Mesendoderm (in vitro differentiated cells): ENCODE results near the gene AAR2.

Experiments used
- DNase-seq: peaks from one replicate; pipeline ENCODE4 v3.0.0; 2013
- H2AK5ac ChIP-seq: 2 replicates; pipeline ENCODE4 v1.6.1; 2013; ENCODE audit warnings: low read length, inconsistent platforms
- H2BK120ac ChIP-seq: 2 replicates; pipeline ENCODE4 v1.6.1; 2013; ENCODE audit warnings: low read depth, mild to moderate bottlenecking, low read length, moderate library complexity, mixed read lengths
- H2BK15ac ChIP-seq: replicated peaks from 2 replicates; pipeline ENCODE4 v1.6.1; 2013; ENCODE audit warnings: low read depth, mild to moderate bottlenecking, moderate library complexity
- H2BK5ac ChIP-seq: 2 replicates; pipeline ENCODE4 v1.6.1; 2013; ENCODE audit warnings: low read length, inconsistent platforms
- H3K18ac ChIP-seq: 2 replicates; pipeline ENCODE4 v1.6.1; 2013; ENCODE audit warnings: mild to moderate bottlenecking, low read length, mixed read lengths
- H3K23ac ChIP-seq: one replicate; pipeline ENCODE4 v1.6.1; 2013; ENCODE audit warnings: low read length
- H3K27ac ChIP-seq: 2 replicates; pipeline ENCODE4 v1.5.1; 2013; ENCODE audit warnings: low read depth, mild to moderate bottlenecking, inconsistent platforms, low read length, moderate library complexity
- H3K27me3 ChIP-seq: 2 replicates; pipeline ENCODE4 v1.6.1; 2013; ENCODE audit warnings: low read length, control low read depth, mild to moderate bottlenecking, inconsistent platforms; ENCODE audit not compliant: insufficient read depth, poor library complexity
- H3K36me3 ChIP-seq: 2 replicates; pipeline ENCODE4 v1.6.1; 2013; ENCODE audit warnings: low read length, inconsistent platforms; ENCODE audit not compliant: control insufficient read depth, insufficient read depth
- H3K4ac ChIP-seq: one replicate; pipeline ENCODE4 v1.6.1; 2013; ENCODE audit warnings: low read depth, mild to moderate bottlenecking, low read length, moderate library complexity
- H3K4me1 ChIP-seq: 2 replicates; pipeline ENCODE4 v1.6.1; 2013; ENCODE audit warnings: low read depth, low read length, inconsistent platforms; ENCODE audit not compliant: control insufficient read depth
- H3K4me2 ChIP-seq: 2 replicates; pipeline ENCODE4 v1.6.1; 2013; ENCODE audit warnings: low read length
- H3K4me3 ChIP-seq: 2 replicates; pipeline ENCODE4 v1.5.1; 2013; ENCODE audit warnings: mild to moderate bottlenecking, low read length
- H3K56ac ChIP-seq: one replicate; pipeline ENCODE4 v1.6.1; 2013; ENCODE audit warnings: low read length
- H3K79me1 ChIP-seq: 2 replicates; pipeline ENCODE4 v1.6.1; 2013; ENCODE audit warnings: low read length, inconsistent platforms
- H3K79me2 ChIP-seq: 2 replicates; pipeline ENCODE4 v1.6.1; 2013; ENCODE audit warnings: mild to moderate bottlenecking, low read length; ENCODE audit not compliant: control insufficient read depth, insufficient read depth
- H3K9ac ChIP-seq: 2 replicates; pipeline ENCODE4 v1.6.1; 2013; ENCODE audit warnings: low read length, inconsistent platforms
- H4K5ac ChIP-seq: one replicate; pipeline ENCODE4 v1.6.1; 2013; ENCODE audit warnings: low read length
- H4K8ac ChIP-seq: one replicate; pipeline ENCODE4 v1.6.1; 2013; ENCODE audit warnings: low read depth, mild to moderate bottlenecking, control low read depth, low read length, moderate library complexity
- WGBS: extraction: QIAGEN DNeasy Blood & Tissue Kit; methylation state at CpG from one replicate; pipeline ENCODE4 v1.1.7; 2013; ENCODE audit warnings: low lambda C conversion rate, missing lambda C conversion rate; ENCODE audit not compliant: insufficient coverage; ENCODE audit errors: extremely low coverage; 5-methylcytosine and 5-hydroxymethylcytosine counted together

Gene AAR2

DNA sequence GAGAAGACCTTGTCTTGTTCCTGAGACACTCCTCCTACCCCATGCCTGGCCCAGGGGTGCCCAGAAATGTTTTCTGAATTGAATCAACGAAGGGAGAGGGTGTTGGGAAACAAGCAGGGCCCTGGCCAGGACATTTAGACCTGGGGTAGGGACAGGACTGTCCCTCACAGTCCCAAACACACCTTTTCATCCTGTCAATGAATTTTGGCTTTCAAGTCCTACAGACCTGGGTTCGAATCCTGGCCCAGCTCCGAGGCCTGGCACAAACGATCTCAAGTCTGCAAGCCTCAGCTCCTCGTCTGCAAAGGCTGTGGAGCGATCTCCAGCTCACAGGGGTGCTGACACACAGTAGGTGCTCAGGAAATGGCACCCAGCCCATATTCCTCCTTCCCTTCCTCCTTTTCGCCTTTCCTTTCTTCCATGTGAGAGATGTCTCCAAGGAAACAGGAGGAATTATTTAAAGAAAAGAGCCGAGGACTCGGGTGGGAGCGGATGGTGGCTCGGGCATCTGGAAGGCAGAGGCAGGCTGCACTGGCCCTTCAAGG, 62.6 kb downstream of the AAR2 start:
- Histone ChIP-seq H3K4me3 (no peak overlapping the region), H3K27me3 (no peaks in the 10 kb centered on the region), H3K4me1 (no peaks in the 10 kb centered on the region), H2AK5ac (no peak overlapping the region), H3K23ac (no peak overlapping the region), H2BK120ac (no peak overlapping the region), H3K18ac (no peak overlapping the region), H3K4me2 (no peak overlapping the region), H3K79me1 (no peaks in the 10 kb centered on the region), H3K4ac (no peak overlapping the region), H2BK15ac (no peak overlapping the region), H3K27ac (no peak overlapping the region), H3K9ac (no peak overlapping the region), H3K56ac (no peak overlapping the region), H4K5ac (no peak overlapping the region), H2BK5ac (no peak overlapping the region), H4K8ac (no peak overlapping the region), H3K36me3 (no peaks in the 10 kb centered on the region), H3K79me2 (no peaks in the 10 kb centered on the region)
- WGBS, result no CpG with 5 or more reads among the region's 11 CpGs
- DNase-seq, result no peak

DNA sequence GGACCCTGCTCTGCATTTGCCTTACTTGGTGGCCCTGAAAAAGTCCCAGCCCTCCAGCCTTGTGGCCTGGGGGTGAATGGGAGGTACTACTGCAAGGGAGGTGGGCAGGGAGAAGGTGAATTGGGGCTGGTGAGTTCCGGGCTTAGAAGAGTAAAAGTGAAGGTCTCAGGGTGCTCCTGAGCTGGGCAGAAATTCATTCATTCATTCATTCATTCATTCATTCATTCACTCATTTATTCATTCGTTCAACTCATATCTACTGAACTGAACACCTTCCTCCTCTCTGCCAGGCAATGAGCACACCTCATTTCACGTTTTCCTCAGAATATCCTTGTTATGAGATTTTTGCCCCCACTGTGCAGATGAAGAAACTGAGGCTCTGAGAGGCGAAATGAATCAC, 63.2 kb downstream of the AAR2 start:
- H3K27ac ChIP-seq, result no peak overlapping the region
- no peak overlapping the region for H3K4ac ChIP-seq
- H3K79me2 ChIP-seq, result no peaks in the 10 kb centered on the region
- no peak overlapping the region for H2BK15ac ChIP-seq
- no peak overlapping the region for H3K4me3 ChIP-seq
- H2BK120ac ChIP-seq, result no peak overlapping the region
- no peak overlapping the region for H3K4me2 ChIP-seq
- no peaks in the 10 kb centered on the region for H3K27me3 ChIP-seq
- no peaks in the 10 kb centered on the region for H3K4me1 ChIP-seq
- no peak overlapping the region for H2AK5ac ChIP-seq
- no peak overlapping the region for H2BK5ac ChIP-seq
- no peak overlapping the region for H4K8ac ChIP-seq
- no peaks in the 10 kb centered on the region for H3K36me3 ChIP-seq
- no peak overlapping the region for H3K23ac ChIP-seq
- H3K9ac ChIP-seq, result no peak overlapping the region
- DNase-seq, result no peak
- no CpG with 5 or more reads among the region's 4 CpGs for WGBS
- H3K79me1 ChIP-seq, result no peaks in the 10 kb centered on the region
- H3K18ac ChIP-seq, result no peak overlapping the region
- no peak overlapping the region for H4K5ac ChIP-seq
- H3K56ac ChIP-seq, result no peak overlapping the region

DNA sequence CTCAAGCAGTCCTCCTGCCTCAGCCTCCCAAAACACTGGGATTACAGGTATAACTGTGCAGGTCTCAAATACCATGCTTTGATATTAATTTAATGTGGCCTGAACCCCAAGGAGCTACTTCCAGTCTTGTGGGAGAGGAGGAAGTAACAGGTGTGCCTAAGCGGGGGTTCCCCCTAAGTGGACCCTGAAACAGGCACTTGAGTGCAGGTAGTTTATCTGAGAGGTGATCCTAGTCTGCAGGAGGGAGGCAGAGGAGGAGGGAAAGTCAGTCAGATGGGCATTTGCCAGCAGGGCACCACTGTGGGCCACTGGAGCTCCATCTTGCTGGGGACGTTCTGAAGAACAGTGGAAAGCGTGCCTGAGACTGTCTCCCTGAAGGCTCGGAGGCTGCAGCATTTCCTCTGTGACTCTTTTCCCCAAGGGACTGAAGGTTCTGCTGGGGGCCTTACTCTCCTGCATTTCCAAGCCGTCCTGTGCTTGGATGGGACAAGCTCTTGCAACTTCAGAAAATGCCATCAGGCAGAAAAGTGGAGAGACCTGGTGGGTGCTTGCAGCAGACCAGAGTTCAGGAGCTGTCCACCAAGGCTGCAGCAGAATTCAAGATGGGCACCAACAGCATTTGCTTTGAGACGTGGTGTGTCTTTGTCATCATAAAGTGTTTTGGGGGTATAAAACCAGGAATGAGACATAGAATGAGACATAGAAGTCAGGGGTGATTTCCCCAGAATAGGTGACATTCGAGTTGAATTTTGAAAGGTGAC, 65.3 kb downstream of the AAR2 start:
- H3K9ac ChIP-seq, result no peak overlapping the region
- no peaks in the 10 kb centered on the region for H3K79me2 ChIP-seq
- no peak overlapping the region for H3K27ac ChIP-seq
- H3K4ac ChIP-seq, result no peak overlapping the region
- no peak overlapping the region for H3K18ac ChIP-seq
- H3K4me2 ChIP-seq, result no peak overlapping the region
- H3K23ac ChIP-seq, result no peak overlapping the region
- H4K5ac ChIP-seq, result no peak overlapping the region
- no CpG with 5 or more reads among the region's 7 CpGs for WGBS
- peaks cover 2% of the 10 kb centered on the region for H3K27me3 ChIP-seq
- H3K36me3 ChIP-seq, result no peaks in the 10 kb centered on the region
- H3K4me1 ChIP-seq, result no peaks in the 10 kb centered on the region
- no peak for DNase-seq
- H2AK5ac ChIP-seq, result no peak overlapping the region
- no peak overlapping the region for H2BK5ac ChIP-seq
- no peak overlapping the region for H2BK15ac ChIP-seq
- H3K79me1 ChIP-seq, result no peaks in the 10 kb centered on the region
- H2BK120ac ChIP-seq, result no peak overlapping the region
- H3K4me3 ChIP-seq, result no peak overlapping the region
- H4K8ac ChIP-seq, result no peak overlapping the region
- H3K56ac ChIP-seq, result no peak overlapping the region

DNA sequence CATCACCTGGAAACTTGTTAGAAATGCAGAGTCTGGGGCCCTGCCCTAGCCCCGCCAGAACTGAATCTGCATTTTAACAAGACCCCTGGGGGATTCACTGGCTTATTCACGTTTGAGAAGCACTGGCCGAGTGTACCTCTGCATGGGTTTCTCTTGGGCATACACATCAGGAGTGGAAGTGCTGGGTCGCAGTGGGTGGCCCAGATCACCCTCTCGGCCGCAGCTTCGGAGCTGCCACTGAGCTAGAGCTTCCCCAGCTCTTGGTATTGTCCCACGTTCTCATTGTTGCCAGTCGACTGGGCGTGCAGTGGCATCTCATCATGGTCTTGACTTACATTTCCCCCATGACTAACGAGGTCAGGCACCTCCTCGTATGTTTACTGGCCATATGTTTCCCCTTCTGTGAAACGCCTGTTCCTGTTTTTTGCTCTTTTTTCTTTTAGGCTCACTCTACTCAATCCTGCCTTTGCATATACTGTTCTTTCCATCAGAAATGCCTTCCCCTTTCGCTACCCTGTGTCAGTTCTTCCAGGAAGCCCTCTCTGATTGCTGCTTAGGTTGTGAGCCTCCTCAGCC, 66.8 kb downstream of the AAR2 start:
- no peak overlapping the region for H3K4me3 ChIP-seq
- H3K56ac ChIP-seq, result no peak overlapping the region
- no peaks in the 10 kb centered on the region for H3K36me3 ChIP-seq
- no peaks in the 10 kb centered on the region for H3K4me1 ChIP-seq
- DNase-seq, result no peak
- H2BK15ac ChIP-seq, result no peak overlapping the region
- H3K27me3 ChIP-seq, result peaks cover 6% of the 10 kb centered on the region
- no peak overlapping the region for H3K27ac ChIP-seq
- H3K4me2 ChIP-seq, result no peak overlapping the region
- H3K79me2 ChIP-seq, result no peaks in the 10 kb centered on the region
- no CpG with 5 or more reads among the region's 14 CpGs for WGBS
- H2AK5ac ChIP-seq, result no peak overlapping the region
- H4K5ac ChIP-seq, result no peak overlapping the region
- no peaks in the 10 kb centered on the region for H3K79me1 ChIP-seq
- no peak overlapping the region for H4K8ac ChIP-seq
- no peak overlapping the region for H2BK120ac ChIP-seq
- no peak overlapping the region for H3K4ac ChIP-seq
- no peak overlapping the region for H3K23ac ChIP-seq
- no peak overlapping the region for H3K9ac ChIP-seq
- H2BK5ac ChIP-seq, result no peak overlapping the region
- H3K18ac ChIP-seq, result no peak overlapping the region

DNA sequence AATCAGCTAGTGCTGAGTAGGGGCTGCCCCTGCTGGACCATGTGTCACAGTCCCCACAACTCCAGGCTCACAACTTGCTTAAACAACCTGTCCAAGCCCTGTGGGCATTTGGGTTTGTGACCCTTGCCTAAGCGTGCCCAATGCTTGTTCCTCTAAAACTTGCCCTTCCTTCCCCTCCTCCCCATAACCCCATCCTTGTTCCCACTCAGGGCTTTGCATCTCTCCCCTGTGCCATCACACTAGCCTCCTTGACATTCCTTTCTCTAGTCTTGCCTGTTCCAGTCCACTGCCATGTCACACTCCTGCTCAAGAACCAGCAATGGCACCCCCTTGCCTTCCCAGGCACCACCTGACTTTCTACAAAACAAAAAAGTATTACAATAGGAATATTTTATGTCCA, 67.6 kb downstream of the AAR2 start:
- no peaks in the 10 kb centered on the region for H3K79me2 ChIP-seq
- H3K4me1 ChIP-seq, result no peaks in the 10 kb centered on the region
- no peak overlapping the region for H3K27ac ChIP-seq
- no peak for DNase-seq
- H3K23ac ChIP-seq, result no peak overlapping the region
- H2BK5ac ChIP-seq, result no peak overlapping the region
- H3K18ac ChIP-seq, result no peak overlapping the region
- no peak overlapping the region for H3K4me2 ChIP-seq
- H2BK15ac ChIP-seq, result no peak overlapping the region
- no peaks in the 10 kb centered on the region for H3K79me1 ChIP-seq
- no peak overlapping the region for H3K4me3 ChIP-seq
- H2AK5ac ChIP-seq, result no peak overlapping the region
- no peak overlapping the region for H3K56ac ChIP-seq
- H4K5ac ChIP-seq, result no peak overlapping the region
- no peak overlapping the region for H2BK120ac ChIP-seq
- H3K27me3 ChIP-seq, result peaks cover 6% of the 10 kb centered on the region
- no peak overlapping the region for H4K8ac ChIP-seq
- no peak overlapping the region for H3K9ac ChIP-seq
- H3K36me3 ChIP-seq, result no peaks in the 10 kb centered on the region
- no peak overlapping the region for H3K4ac ChIP-seq
- no CpG with 5 or more reads among the region's 1 CpG for WGBS
